Activated CD8-positive, alpha-beta T cell treated with anti-CD3 and anti-CD28 coated beads, Interleukin-2, amount 10 ng/mL, durations not matched to agents 7 days and 5 days (primary cell): ENCODE data around the gene GALNT2. TPM values are rescaled to one million over a fixed set of nuclear protein-coding genes. Genes with fewer than 3 reads are reported as not detected.

Source experiments
- ATAC-seq: fragments of 150-1000 bp; cut with Tn5 transposase; one replicate; pipeline ENCODE4 v1.10.0; 2021; ENCODE audit warnings: moderate library complexity
- CTCF ChIA-PET: fragments of 350-600 bp; sonication (Branson Sonifier 250); formaldehyde crosslinking; loops from one replicate; lab custom pipeline; 2021; ENCODE audit warnings: antibody characterized with exemption; lab: Charles Lee
- POLR2A ChIA-PET: fragments of 350-600 bp; sonication (Branson Sonifier 250); formaldehyde crosslinking; loops from one replicate; lab custom pipeline; 2021; ENCODE audit warnings: antibody characterized with exemption; lab: Charles Lee
- DNase-seq: peaks from one replicate; pipeline ENCODE4 v3.0.0-alpha.2; 2020
- H3K27ac Mint-ChIP-seq: one replicate; pipeline ENCODE4 v1.8.0; 2021; ENCODE audit warnings: mild to moderate bottlenecking, mixed read lengths
- H3K27me3 Mint-ChIP-seq: one replicate; pipeline ENCODE4 v1.8.0; 2021; ENCODE audit warnings: low read depth, mixed read lengths
- H3K36me3 Mint-ChIP-seq: one replicate; pipeline ENCODE4 v1.8.0; 2021; ENCODE audit warnings: low read depth, mixed read lengths
- H3K4me1 Mint-ChIP-seq: one replicate; pipeline ENCODE4 v1.8.0; 2021; ENCODE audit warnings: low read depth, mixed read lengths
- H3K4me3 Mint-ChIP-seq: one replicate; pipeline ENCODE4 v1.8.0; 2021; ENCODE audit warnings: mild to moderate bottlenecking, mixed read lengths
- H3K9me3 Mint-ChIP-seq: one replicate; pipeline ENCODE4 v1.8.0; 2022; ENCODE audit warnings: mixed read lengths; ENCODE audit not compliant: insufficient read depth
- total RNA-seq, 2 experiments: library from RNA; stranded (reverse); gene quantifications; one replicate each; pipeline ENCODE4 v1.2.3, GENCODE V29; 2021

GALNT2 gene
- total RNA-seq, 2 experiments from 2014 or later = 20.7 to 21.2 TPM

DNA sequence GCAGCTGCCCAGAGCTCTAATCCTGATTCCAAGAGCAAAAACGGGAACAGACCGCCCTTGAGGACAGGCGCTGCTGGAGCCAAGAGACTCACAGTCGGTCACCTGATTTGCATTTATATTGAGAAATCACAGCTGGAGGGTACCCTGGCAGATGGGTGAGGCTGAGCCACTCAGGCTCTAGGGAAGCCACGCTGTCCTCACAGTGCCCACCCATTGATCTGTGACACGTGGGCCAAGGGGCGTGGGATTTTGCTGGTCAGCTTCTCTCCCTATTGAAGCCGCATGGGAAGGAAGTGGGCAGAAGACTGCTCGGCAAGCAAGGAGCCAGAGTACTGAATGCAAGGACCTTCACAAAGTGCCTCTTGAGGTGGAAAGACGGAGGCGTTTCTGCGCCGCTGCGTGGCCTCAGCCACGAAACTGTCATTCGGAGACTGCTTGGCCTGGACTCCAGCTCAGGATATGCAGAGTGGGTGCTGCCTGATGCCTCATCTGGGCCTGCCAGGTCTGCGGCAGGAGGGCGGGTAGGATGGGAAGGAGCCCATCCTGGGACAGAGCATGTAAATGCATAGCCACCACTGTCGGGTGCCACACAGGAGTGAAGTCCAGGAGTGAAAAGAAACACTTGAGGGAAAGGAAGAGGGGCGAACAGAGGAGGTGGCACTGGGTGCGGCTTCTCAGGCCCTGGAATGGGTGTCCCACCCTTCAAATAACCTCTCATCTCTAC is 219.3 kb downstream of the GALNT2 start:
- DNase-seq = no peak
- POLR2A ChIA-PET = no interaction called here
- no peak overlapping the region for H3K27ac Mint-ChIP-seq
- CTCF ChIA-PET = no interaction called here
- ATAC-seq = no peak
- peaks cover 14% of the 10 kb centered on the region for H3K4me1 Mint-ChIP-seq
- H3K9me3 Mint-ChIP-seq = no peaks in the 10 kb centered on the region
- peaks cover 8% of the 10 kb centered on the region for H3K36me3 Mint-ChIP-seq
- no peak overlapping the region for H3K4me3 Mint-ChIP-seq
- H3K27me3 Mint-ChIP-seq = peaks cover 4% of the 10 kb centered on the region

DNA sequence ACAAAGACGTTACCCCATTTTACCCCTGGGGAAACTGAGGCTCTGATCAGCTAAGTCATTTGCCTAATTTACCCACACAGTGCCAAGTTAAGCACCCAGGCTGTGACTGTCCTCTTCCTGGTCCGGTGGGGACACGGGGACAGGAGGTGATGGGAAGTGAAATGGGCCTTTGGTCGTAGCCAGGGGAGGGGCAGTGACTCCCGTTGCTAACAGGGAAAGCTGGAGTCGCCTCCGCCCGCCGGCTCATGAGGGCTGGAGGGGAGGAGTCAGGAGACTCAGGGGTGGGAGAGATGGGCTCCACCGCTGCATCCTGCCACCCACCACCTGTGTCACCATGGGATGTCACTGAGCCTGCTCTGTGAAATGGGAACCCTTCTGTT is 219.8 kb downstream of the GALNT2 start:
- ATAC-seq (no peak), DNase-seq (no peak)
- no peaks in the 10 kb centered on the region for H3K9me3 Mint-ChIP-seq
- H3K27me3 Mint-ChIP-seq = peaks cover 8% of the 10 kb centered on the region
- CTCF ChIA-PET = no interaction called here
- peaks cover 8% of the 10 kb centered on the region for H3K36me3 Mint-ChIP-seq
- H3K4me3 Mint-ChIP-seq = no peak overlapping the region
- H3K27ac Mint-ChIP-seq = no peak overlapping the region
- POLR2A ChIA-PET = interaction anchor here (0.6 kb wide), 1 partner anchor 856 kb away, joined by 3 read pairs; no protein-coding TSS in a partner anchor
- H3K4me1 Mint-ChIP-seq = peaks cover 15% of the 10 kb centered on the region

DNA sequence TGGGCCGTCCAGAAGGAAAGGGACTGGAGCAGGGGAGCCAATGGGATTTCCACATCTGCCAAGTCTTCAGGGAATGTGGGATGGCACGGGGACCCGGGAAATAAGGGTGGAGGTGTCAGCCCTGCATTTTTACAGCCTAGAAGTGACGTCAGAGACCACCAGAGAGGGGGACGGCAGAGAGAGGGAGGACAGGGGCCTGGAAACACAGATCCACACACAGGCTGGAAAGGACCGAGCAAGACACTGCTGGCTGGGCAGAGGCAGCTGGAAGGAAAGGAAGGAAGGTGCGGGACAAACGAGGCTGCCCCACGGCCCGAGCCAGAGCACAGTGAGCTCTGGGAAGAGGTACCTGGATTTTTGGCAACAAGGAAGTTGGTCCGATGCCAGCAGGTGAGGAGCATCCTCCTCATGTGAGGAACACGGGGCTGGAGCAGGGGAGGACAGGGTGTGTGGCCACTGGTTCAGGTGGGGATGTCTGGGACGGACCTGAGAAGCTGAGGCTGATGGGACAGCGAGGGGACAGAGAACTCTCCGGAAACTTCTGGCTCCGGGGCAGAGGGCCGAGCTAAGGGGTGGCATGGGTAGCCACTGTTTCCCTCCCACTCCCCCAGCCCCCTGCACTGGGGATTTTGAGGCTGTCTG is 220.8 kb downstream of the GALNT2 start:
- ATAC-seq (no peak), DNase-seq (no peak)
- Mint-ChIP-seq H3K27ac (no peak overlapping the region), H3K4me3 (no peak overlapping the region), H3K9me3 (no peaks in the 10 kb centered on the region), H3K27me3 (peaks cover 15% of the 10 kb centered on the region), H3K36me3 (peaks cover 6% of the 10 kb centered on the region), H3K4me1 (peaks cover 7% of the 10 kb centered on the region)
- CTCF ChIA-PET = no interaction called here
- POLR2A ChIA-PET = no interaction called here

DNA sequence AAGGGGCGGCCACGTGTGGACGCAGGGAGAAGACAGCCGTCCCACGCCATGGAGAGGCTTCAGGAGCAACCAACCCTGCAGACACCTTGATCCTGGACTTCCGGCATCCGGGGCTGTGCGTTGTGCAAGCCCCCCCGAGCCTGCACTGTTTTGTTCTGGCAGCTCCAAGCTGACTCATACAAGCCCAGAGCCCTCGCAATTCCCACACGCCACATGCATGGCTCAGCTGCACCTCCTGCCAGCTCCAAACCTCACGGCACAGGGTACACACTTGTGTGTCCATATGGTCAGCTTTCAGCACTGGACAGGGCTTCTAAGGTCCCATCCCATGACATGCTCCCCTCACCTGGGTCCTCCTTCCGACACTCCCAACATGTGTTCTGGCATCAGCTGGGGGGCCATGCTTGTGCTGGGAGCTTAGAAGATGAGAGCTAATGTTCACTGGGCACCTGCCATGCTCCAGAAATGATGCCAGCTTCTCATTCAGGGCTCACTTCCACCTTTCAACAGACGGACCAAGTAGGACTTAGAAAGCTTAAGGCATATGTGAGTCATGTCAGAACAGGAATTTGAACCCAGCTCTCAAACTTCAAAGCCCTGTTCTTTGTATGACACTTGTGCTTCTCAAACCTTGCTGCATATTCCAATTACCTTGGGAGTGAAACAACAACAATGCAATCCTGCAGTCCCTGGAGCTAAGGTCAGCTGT is 221.8 kb downstream of the GALNT2 start:
- peaks cover 18% of the 10 kb centered on the region for H3K27me3 Mint-ChIP-seq
- H3K27ac Mint-ChIP-seq = no peak overlapping the region
- POLR2A ChIA-PET = no interaction called here
- H3K4me3 Mint-ChIP-seq = no peak overlapping the region
- CTCF ChIA-PET = no interaction called here
- DNase-seq (no peak), ATAC-seq (no peak)
- peaks cover 7% of the 10 kb centered on the region for H3K4me1 Mint-ChIP-seq
- no peaks in the 10 kb centered on the region for H3K9me3 Mint-ChIP-seq
- H3K36me3 Mint-ChIP-seq = peaks cover 6% of the 10 kb centered on the region

DNA sequence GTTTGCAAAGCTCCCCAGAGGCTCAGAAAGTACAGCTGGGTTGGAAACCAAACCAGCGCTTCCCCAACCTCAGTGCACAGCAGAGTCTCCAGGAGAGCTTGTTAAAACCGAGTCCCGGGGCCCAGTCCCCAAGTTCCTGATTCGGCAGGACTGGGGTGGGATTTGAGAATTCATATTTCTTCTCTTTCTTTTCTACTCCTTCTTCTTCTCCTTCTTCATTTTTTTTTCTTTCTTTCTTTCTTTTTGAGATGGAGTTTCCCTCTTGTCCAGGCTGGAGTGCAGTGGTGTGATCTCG is 222.3 kb downstream of the GALNT2 start:
- no peak overlapping the region for H3K27ac Mint-ChIP-seq
- H3K9me3 Mint-ChIP-seq = no peaks in the 10 kb centered on the region
- ChIA-PET CTCF (no interaction called here), POLR2A (no interaction called here)
- no peak overlapping the region for H3K4me3 Mint-ChIP-seq
- peaks cover 7% of the 10 kb centered on the region for H3K4me1 Mint-ChIP-seq
- peaks cover 3% of the 10 kb centered on the region for H3K36me3 Mint-ChIP-seq
- ATAC-seq = no peak
- H3K27me3 Mint-ChIP-seq = peaks cover 18% of the 10 kb centered on the region
- DNase-seq = no peak

DNA sequence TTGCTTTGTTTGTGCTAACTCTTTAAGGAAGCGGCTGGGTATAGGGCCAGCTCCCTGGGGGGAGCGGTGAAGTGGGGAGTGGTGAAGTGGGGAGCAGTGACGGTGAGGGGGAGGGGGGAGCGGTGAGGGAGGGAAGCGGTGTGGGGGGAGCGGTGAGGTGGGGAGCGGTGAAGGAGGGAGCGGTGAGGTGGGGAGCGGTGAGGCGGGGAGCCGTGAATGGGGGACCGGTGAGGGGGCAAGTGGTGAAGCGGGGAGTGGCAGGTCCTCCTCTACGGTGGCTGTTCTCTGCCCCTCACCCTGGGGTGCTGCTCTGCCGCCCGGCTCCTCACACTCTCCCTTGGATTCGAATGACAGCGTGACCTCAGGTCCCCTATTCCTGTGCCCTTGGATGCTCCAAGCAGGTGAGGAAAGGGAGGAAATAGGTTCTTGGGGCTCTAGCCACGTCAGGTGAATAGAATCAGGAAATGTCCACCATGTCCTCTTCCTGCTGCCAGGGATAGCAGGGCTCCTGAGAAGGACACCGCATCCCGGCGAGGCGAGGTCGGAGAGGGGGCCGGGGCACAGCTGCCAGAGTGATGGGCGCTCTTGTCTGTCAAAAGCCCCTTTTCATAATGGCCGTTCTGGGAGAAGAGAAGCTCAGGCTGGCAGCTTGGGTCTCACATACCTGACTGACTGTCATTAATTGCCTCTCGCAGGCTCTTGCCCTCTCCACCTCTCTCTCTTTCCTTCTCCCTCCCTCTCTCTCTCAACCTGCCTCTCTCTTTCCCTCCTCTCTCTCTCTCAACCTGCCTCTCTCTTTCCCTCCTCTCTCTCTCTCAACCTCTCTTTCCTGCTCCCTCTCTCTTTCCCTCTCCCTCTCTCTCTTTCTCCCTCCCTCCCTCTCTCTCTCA is 224.9 kb downstream of the GALNT2 start:
- Mint-ChIP-seq H3K9me3 (no peaks in the 10 kb centered on the region), H3K27ac (no peak overlapping the region), H3K27me3 (peaks cover 30% of the 10 kb centered on the region), H3K4me1 (peaks cover 7% of the 10 kb centered on the region), H3K4me3 (no peak overlapping the region), H3K36me3 (no peaks in the 10 kb centered on the region)
- no peak for DNase-seq
- peak; percentile 27 for ATAC-seq
- CTCF ChIA-PET = no interaction called here
- POLR2A ChIA-PET = no interaction called here

DNA sequence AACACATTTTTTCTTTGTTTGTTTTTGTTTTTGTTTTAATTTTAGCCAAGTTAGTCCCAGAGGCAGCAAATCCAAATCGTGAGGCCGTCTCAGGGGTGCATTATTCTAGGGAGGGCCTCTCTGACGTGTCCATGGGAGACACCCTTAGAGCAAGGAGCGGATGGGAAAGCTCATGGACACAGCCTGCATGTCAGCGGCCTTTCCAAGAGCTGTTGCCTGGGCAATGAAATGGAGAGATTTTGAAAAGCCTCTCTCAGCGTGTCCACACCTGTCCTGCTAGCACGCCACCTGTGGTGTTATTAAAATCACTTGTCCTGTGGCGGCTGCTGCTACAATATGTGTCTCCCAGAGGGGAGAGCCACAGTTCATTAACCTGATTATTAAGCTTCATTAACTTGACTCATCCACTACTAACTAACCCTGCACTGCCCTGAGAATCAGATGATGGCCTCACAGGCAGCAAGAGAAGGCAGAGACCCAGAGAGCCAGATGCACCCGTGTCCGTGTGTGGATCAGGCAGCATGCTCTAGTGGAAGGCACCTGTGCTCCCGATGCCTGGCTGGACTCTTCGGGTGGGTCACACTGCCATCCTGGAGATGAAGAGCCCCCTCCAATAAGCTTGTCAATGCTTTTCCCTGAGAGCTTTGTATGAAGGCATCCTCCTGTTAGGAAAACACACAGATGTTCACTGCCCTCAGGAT is 225.8 kb downstream of the GALNT2 start:
- no peaks in the 10 kb centered on the region for H3K9me3 Mint-ChIP-seq
- peaks cover 7% of the 10 kb centered on the region for H3K4me1 Mint-ChIP-seq
- CTCF ChIA-PET = no interaction called here
- H3K36me3 Mint-ChIP-seq = no peaks in the 10 kb centered on the region
- H3K4me3 Mint-ChIP-seq = no peak overlapping the region
- no peak overlapping the region for H3K27ac Mint-ChIP-seq
- H3K27me3 Mint-ChIP-seq = peaks cover 33% of the 10 kb centered on the region
- no peak for ATAC-seq
- no peak for DNase-seq
- POLR2A ChIA-PET = no interaction called here

DNA sequence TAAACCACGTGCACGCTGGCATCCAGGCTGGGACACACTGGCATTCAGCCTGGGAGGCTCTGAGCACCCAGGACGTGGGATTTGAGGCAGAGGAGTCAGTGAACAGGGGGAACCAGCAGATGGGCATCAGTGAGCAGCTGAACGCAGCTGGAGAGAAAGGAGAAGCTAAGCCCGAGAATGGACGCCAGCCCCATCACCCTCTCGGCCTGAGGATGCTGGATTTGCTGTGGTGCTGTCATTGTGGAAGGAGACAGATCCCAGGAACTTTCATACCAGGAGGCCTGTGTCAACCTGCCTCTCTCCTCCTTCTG is 226.3 kb downstream of the GALNT2 start:
- no peaks in the 10 kb centered on the region for H3K9me3 Mint-ChIP-seq
- H3K4me3 Mint-ChIP-seq = no peak overlapping the region
- POLR2A ChIA-PET = no interaction called here
- no peaks in the 10 kb centered on the region for H3K36me3 Mint-ChIP-seq
- H3K27me3 Mint-ChIP-seq = peaks cover 33% of the 10 kb centered on the region
- H3K27ac Mint-ChIP-seq = no peak overlapping the region
- no peak for ATAC-seq
- DNase-seq = no peak
- H3K4me1 Mint-ChIP-seq = peaks cover 7% of the 10 kb centered on the region
- CTCF ChIA-PET = no interaction called here

DNA sequence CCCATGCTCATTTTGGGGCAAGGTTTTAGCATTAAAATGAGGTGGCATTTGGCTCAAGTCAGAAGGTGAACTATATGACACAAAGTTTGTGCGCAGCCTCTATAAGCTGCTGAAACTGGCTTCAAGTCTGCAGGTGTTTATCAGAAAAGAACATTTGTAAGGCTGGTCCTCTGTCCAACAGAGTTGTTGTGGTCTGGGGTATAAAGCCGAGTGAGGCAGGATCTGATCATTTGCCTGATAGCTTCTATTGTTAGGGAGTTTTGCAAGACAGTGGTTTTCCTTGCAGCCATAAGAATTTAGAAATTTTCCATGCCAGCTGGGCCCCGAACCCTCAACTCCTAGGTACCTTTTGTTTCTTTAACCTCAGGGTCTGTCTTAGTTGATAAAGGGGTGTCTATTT is 228.3 kb downstream of the GALNT2 start:
- CTCF ChIA-PET = no interaction called here
- H3K27ac Mint-ChIP-seq = no peak overlapping the region
- no peak for DNase-seq
- peaks cover 33% of the 10 kb centered on the region for H3K27me3 Mint-ChIP-seq
- no peaks in the 10 kb centered on the region for H3K9me3 Mint-ChIP-seq
- POLR2A ChIA-PET = no interaction called here
- H3K4me3 Mint-ChIP-seq = no peak overlapping the region
- peaks cover 7% of the 10 kb centered on the region for H3K4me1 Mint-ChIP-seq
- no peak for ATAC-seq
- no peaks in the 10 kb centered on the region for H3K36me3 Mint-ChIP-seq

DNA sequence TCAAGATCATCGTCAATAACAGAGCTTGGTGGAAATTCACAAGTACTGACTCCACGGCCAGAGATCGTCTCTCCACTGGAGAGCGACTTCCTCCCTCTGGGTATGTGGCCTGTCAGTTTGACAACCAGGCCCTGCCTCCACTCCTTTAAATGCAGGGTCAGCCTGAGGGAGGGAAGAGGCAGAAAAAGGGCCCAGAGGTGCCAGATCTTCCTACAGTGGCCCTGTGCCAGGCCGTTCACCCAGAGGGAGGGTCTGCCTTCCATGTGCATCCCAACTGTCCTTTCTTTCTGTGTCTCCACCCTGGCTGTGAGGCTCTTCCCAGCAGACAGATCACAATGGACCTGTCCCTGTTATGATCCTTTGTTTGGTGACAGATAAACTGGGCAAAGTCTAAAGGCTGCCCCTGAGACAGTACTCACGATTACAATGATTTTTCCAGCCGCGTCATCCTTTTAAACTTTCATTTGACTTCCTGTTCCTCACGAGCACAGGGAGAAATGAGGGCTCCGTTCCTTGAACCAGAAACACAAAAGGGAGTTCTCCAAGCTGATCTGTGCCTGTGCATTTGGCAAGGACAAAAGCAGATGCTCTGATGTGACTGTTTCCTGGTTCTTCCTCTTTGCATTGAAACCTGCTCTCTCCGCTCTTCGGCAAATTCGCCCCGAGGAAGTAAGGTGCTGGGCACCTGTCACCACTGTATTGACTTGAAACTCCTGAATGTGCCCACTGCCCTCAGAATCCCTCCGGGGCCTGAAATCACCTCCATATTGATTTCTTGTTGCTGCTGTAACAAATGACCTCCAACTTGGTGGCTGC is 232.4 kb downstream of the GALNT2 start:
- Mint-ChIP-seq H3K4me1 (peaks cover 10% of the 10 kb centered on the region), H3K36me3 (no peaks in the 10 kb centered on the region), H3K27me3 (peaks cover 15% of the 10 kb centered on the region), H3K4me3 (no peak overlapping the region), H3K9me3 (no peaks in the 10 kb centered on the region), H3K27ac (no peak overlapping the region)
- ChIA-PET POLR2A (no interaction called here), CTCF (interaction anchor here (1.0 kb wide), 1 partner anchor 850 kb away, joined by 3 read pairs; no protein-coding TSS in a partner anchor)
- no peak for ATAC-seq
- no peak for DNase-seq
